Vagina (tissue), 2 donors: ENCODE measurements around the gene BTG1.

Experiments
- POLR2A ChIP-seq, 2 donors: fragments of 450-650 bp; IDR thresholded peaks; one replicate each; pipeline ENCODE4 v1.6.1; 2017; ENCODE audit warnings: antibody characterized with exemption in 2 of 2, mild to moderate bottlenecking in 2 of 2, moderate library complexity in 2 of 2
- POLR2AphosphoS5 ChIP-seq, 2 donors: sonication (generic); formaldehyde crosslinking; IDR thresholded peaks; one replicate each; pipeline ENCODE4 v1.9.0; 2017; ENCODE audit warnings: antibody characterized with exemption in 2 of 2, mild to moderate bottlenecking in 2 of 2, low read depth in 1 of 2; ENCODE audit not compliant: insufficient read depth in 1 of 2
- TF ChIP-seq, protein P1 (sequence below), 3 experiments: fragments of 450-650 bp in 2 of 3; fragments of 200-600 bp in 1 of 3; sonication (generic) in 1 of 3; IDR thresholded peaks; one replicate each; pipeline ENCODE4 v1.5.1; 2017 to 2019; ENCODE audit warnings: antibody characterized with exemption in 3 of 3, mild to moderate bottlenecking in 2 of 3, moderate library complexity in 2 of 3

- TF ChIP-seq, protein P1, sequence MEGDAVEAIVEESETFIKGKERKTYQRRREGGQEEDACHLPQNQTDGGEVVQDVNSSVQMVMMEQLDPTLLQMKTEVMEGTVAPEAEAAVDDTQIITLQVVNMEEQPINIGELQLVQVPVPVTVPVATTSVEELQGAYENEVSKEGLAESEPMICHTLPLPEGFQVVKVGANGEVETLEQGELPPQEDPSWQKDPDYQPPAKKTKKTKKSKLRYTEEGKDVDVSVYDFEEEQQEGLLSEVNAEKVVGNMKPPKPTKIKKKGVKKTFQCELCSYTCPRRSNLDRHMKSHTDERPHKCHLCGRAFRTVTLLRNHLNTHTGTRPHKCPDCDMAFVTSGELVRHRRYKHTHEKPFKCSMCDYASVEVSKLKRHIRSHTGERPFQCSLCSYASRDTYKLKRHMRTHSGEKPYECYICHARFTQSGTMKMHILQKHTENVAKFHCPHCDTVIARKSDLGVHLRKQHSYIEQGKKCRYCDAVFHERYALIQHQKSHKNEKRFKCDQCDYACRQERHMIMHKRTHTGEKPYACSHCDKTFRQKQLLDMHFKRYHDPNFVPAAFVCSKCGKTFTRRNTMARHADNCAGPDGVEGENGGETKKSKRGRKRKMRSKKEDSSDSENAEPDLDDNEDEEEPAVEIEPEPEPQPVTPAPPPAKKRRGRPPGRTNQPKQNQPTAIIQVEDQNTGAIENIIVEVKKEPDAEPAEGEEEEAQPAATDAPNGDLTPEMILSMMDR (IDR thresholded peaks at IDR 0.05): no peak
- no peak for TF ChIP-seq POLR2A (IDR thresholded peaks at IDR 0.05)
- no peak for TF ChIP-seq POLR2AphosphoS5 (IDR thresholded peaks at IDR 0.05; ENCODE audit: insufficient read depth in 1 of 2, low read depth in 1 of 2)
Observed at GRCh38 chr12:92132288-92132687, 13.4 kb downstream of the BTG1 start.
